Prostate gland (tissue), 2 donors: ENCODE data around the gene NCOA3.

ENCODE experiments used
- CTCF ChIP-seq, 4 experiments: fragments of 200-600 bp in 2 of 4; fragments of 450-650 bp in 2 of 4; sonication (generic) in 2 of 4; IDR thresholded peaks; 1 replicate in 3 of 4; 2 replicates in 1 of 4; pipeline ENCODE4 v1.5.1; 2016 to 2019; ENCODE audit warnings: antibody characterized with exemption in 4 of 4, mild to moderate bottlenecking in 2 of 4, moderate library complexity in 2 of 4
- POLR2A ChIP-seq: fragments of 450-650 bp; IDR thresholded peaks from one replicate; pipeline ENCODE4 v1.6.1; 2016; ENCODE audit warnings: antibody characterized with exemption, mild to moderate bottlenecking

GRCh38 chr20:47493963-47494293, 7.8 kb upstream of the NCOA3 start:
- no peak for TF ChIP-seq CTCF (IDR thresholded peaks at IDR 0.05)
- TF ChIP-seq POLR2A: no peak
